ENCODE results near the gene MSX1. TPM values are rescaled to one million over a fixed set of nuclear protein-coding genes. Genes with fewer than 3 reads are reported as not detected.

Gene MSX1
- total RNA-seq, 2 experiments from 2014 or later = 0.16 to 0.61 TPM

DNA sequence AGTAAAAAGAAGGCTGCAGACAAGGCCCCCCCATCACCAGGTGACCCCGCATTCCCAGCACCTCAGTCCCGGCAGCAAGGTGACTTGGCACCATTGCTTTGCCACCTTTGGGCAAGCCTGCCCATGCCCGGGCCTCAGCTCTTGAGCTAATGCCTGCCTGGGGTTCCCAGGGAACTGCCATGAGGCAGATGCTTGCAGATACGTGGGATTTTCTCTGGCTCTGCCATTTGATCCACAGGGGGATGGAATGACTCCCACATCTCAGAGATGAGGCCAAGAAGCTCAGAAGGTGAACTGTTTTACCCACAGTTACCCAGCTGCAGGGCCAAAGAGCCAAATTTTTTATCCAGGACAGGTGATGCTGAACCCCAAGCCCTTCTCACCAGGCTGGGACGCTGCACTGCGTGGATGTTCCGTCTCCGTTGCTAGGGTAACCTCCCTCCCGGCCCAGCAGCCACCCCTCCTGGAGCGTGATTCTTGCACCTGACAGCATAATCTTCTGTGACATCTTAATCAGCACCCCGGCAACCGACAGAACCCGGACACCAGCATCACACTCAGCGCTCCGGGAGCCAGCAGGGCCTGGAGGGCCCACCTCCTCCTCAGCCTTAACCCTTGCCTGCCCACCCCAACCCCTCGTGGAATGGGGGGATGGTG lies 15.7 kb upstream of the MSX1 start:
- CTCF ChIA-PET = no interaction called here
- intact Hi-C loops (cut with micrococcal nuclease) = no loop called here
- no peaks in the 10 kb centered on the region for H3K4me1 Mint-ChIP-seq (ENCODE audit: low read depth)
- no peak overlapping the region for H3K27ac Mint-ChIP-seq
- H3K9me3 Mint-ChIP-seq = no peaks in the 10 kb centered on the region
- no peak overlapping the region for H3K4me3 Mint-ChIP-seq
- H3K36me3 Mint-ChIP-seq (ENCODE audit: low read depth) = no peaks in the 10 kb centered on the region
- POLR2A ChIA-PET = no interaction called here
- no peak for ATAC-seq
- TF ChIP-seq, protein P1, sequence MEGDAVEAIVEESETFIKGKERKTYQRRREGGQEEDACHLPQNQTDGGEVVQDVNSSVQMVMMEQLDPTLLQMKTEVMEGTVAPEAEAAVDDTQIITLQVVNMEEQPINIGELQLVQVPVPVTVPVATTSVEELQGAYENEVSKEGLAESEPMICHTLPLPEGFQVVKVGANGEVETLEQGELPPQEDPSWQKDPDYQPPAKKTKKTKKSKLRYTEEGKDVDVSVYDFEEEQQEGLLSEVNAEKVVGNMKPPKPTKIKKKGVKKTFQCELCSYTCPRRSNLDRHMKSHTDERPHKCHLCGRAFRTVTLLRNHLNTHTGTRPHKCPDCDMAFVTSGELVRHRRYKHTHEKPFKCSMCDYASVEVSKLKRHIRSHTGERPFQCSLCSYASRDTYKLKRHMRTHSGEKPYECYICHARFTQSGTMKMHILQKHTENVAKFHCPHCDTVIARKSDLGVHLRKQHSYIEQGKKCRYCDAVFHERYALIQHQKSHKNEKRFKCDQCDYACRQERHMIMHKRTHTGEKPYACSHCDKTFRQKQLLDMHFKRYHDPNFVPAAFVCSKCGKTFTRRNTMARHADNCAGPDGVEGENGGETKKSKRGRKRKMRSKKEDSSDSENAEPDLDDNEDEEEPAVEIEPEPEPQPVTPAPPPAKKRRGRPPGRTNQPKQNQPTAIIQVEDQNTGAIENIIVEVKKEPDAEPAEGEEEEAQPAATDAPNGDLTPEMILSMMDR (IDR thresholded peaks at IDR 0.05) = no peak
- DNase-seq = no peak
- H3K27me3 Mint-ChIP-seq = peaks cover 26% of the 10 kb centered on the region

DNA sequence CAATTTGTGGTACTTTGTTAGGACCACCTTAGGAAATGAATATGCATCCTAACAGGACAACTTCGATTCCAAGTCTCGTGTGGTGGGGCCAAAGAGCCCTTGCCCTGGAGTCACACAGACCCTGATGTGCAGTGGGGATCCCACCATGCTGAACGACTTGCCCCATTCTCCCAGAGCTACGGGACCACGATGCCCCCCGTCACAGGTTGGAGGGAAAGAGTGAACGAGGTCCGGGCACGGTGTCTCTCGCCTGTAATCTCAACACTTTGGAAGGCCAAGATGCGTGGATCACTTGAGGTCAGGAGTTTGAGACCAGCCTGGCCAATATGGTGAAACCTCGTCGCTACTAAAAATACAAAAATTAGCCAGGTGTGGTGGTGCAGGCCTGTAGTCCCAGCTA lies 14.4 kb upstream of the MSX1 start:
- Mint-ChIP-seq H3K4me3 (no peak overlapping the region), H3K36me3 (ENCODE audit: low read depth) (no peaks in the 10 kb centered on the region), H3K9me3 (no peaks in the 10 kb centered on the region), H3K4me1 (ENCODE audit: low read depth) (no peaks in the 10 kb centered on the region), H3K27me3 (peaks cover 27% of the 10 kb centered on the region), H3K27ac (no peak overlapping the region)
- CTCF ChIA-PET = no interaction called here
- POLR2A ChIA-PET = no interaction called here
- TF ChIP-seq, protein P1 (IDR thresholded peaks at IDR 0.05) = no peak
- DNase-seq (no peak), ATAC-seq (no peak)
- intact Hi-C loops (cut with micrococcal nuclease) = no loop called here

DNA sequence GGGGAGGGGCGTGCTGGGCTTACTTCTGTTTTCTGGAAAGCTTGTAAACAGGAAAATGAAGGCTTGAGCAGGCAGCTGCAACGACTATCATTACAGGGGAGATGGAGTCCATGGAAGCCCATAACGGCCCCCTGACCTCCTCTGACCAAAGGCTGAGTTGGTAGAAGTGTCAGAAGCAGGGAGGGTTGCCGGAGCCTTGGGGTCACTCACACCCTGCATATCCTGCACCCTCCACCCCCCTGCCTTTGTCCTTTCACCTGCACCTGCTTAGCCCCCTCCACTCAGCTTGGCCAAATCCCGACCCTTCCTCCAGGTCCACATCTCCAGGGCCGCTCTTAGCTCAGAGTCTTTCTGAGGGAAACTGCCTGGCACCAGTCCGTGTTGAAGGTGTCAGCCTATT lies 12.5 kb upstream of the MSX1 start:
- TF ChIP-seq, protein P1 (IDR thresholded peaks at IDR 0.05) = no peak
- peaks cover 34% of the 10 kb centered on the region for H3K27me3 Mint-ChIP-seq
- no peaks in the 10 kb centered on the region for H3K4me1 Mint-ChIP-seq (ENCODE audit: low read depth)
- no peaks in the 10 kb centered on the region for H3K9me3 Mint-ChIP-seq
- POLR2A ChIA-PET = interaction anchor here (0.7 kb wide), 1 partner anchor 9 kb away, joined by 3 read pairs; no protein-coding TSS in a partner anchor
- H3K4me3 Mint-ChIP-seq = no peak overlapping the region
- no peak overlapping the region for H3K27ac Mint-ChIP-seq
- CTCF ChIA-PET = no interaction called here
- intact Hi-C loops (cut with micrococcal nuclease) = no loop called here
- H3K36me3 Mint-ChIP-seq (ENCODE audit: low read depth) = no peaks in the 10 kb centered on the region
- ATAC-seq (no peak), DNase-seq (no peak)

DNA sequence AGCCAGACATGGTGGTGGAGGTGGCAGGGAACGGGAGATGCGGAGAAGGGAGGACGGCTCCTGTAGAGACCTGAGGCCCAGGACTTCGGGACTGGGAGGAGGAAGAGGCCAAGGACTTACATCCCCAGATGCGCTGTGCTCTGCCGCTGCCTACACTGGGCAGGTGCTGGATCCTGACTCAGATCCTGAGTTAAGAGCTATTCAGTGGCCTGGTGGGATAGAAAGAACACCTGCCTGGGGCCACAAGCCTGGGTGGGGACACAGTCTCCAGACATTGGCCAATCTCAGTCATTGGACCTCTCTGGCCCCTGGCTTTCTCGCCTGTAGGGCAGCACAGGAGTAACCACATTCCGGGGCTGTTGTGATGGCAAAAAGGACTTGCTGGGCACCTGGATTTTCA lies 10.9 kb upstream of the MSX1 start:
- H3K4me1 Mint-ChIP-seq (ENCODE audit: low read depth) = peaks cover 9% of the 10 kb centered on the region
- ChIA-PET CTCF (no interaction called here), POLR2A (no interaction called here)
- no peak overlapping the region for H3K4me3 Mint-ChIP-seq
- H3K27ac Mint-ChIP-seq = no peak overlapping the region
- TF ChIP-seq, protein P1 (IDR thresholded peaks at IDR 0.05) = no peak
- H3K27me3 Mint-ChIP-seq = peaks cover 45% of the 10 kb centered on the region
- intact Hi-C loops (cut with micrococcal nuclease) = no loop called here
- DNase-seq (no peak), ATAC-seq (no peak)
- H3K36me3 Mint-ChIP-seq (ENCODE audit: low read depth) = no peaks in the 10 kb centered on the region
- no peaks in the 10 kb centered on the region for H3K9me3 Mint-ChIP-seq

DNA sequence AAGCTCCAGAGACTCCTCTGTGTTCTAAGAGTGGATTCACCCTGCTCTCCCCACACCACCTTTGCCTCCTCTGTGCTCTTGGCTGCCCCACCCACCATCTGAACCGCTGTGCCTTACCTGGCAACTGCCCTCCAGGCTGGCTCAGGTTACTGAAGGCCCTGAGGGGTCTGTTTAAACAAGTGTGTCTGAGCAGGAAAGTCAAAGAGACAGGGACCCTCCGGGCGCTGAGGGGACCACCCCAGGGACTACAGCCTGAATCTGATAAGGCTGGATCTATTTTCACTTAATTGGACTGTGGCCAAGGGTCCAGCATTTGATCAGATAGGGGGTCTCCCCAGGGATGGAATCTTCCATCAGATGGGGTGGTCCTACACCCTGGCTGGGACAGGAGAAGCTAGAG lies 10.4 kb upstream of the MSX1 start:
- CTCF ChIA-PET = interaction anchor here (1.0 kb wide), 1 partner anchor 12 kb away, joined by 3 read pairs; no protein-coding TSS in a partner anchor
- TF ChIP-seq, protein P1 (IDR thresholded peaks at IDR 0.05) = no peak

More for the DNA sequence above, 10.4 kb upstream of the MSX1 start:
- no peak for ATAC-seq
- H3K4me3 Mint-ChIP-seq = no peak overlapping the region
- POLR2A ChIA-PET = no interaction called here
- H3K9me3 Mint-ChIP-seq = no peaks in the 10 kb centered on the region
- H3K27me3 Mint-ChIP-seq = peaks cover 48% of the 10 kb centered on the region
- peaks cover 10% of the 10 kb centered on the region for H3K4me1 Mint-ChIP-seq (ENCODE audit: low read depth)
- intact Hi-C loops (cut with micrococcal nuclease) = no loop called here
- no peak for DNase-seq
- no peak overlapping the region for H3K27ac Mint-ChIP-seq
- H3K36me3 Mint-ChIP-seq (ENCODE audit: low read depth) = no peaks in the 10 kb centered on the region

Measured in activated CD8-positive, alpha-beta T cell treated with anti-CD3 and anti-CD28 coated beads for 36 hours (primary cell).